Trophoblast cell (in vitro differentiated cells and primary cell): ENCODE results near the gene ERC1.

Experiments
- DNase-seq, 2 donors: peaks; one replicate each; pipeline ENCODE4 v3.0.0-alpha.2; 2016
- H2AFZ ChIP-seq: 2 replicates; pipeline ENCODE4 v1.6.1; 2013; ENCODE audit warnings: low read length, moderate library complexity, mild to moderate bottlenecking; ENCODE audit not compliant: insufficient read depth, poor library complexity
- H2AK5ac ChIP-seq: 2 replicates; pipeline ENCODE4 v1.6.1; 2013; ENCODE audit warnings: mild to moderate bottlenecking, low read length
- H2BK120ac ChIP-seq: 2 replicates; pipeline ENCODE4 v1.6.1; 2013; ENCODE audit warnings: low read length, mild to moderate bottlenecking, moderate library complexity; ENCODE audit not compliant: insufficient read depth, poor library complexity
- H2BK12ac ChIP-seq: 2 replicates; pipeline ENCODE4 v1.6.1; 2013; ENCODE audit warnings: mild to moderate bottlenecking, low read length, moderate library complexity
- H2BK5ac ChIP-seq: 2 replicates; pipeline ENCODE4 v1.6.1; 2013; ENCODE audit warnings: low read length, low read depth, moderate library complexity, mild to moderate bottlenecking; ENCODE audit not compliant: poor library complexity
- H3K14ac ChIP-seq: 2 replicates; pipeline ENCODE4 v1.6.1; 2013; ENCODE audit warnings: mild to moderate bottlenecking, low read length
- H3K18ac ChIP-seq: 2 replicates; pipeline ENCODE4 v1.6.1; 2013; ENCODE audit warnings: mild to moderate bottlenecking, low read length
- H3K23ac ChIP-seq: 2 replicates; pipeline ENCODE4 v1.6.1; 2013; ENCODE audit warnings: low read length
- H3K27ac ChIP-seq: 2 replicates; pipeline ENCODE4 v1.5.1; 2013; ENCODE audit warnings: low read depth, mild to moderate bottlenecking, inconsistent platforms, low read length, moderate library complexity
- H3K27me3 ChIP-seq: 2 replicates; pipeline ENCODE4 v1.6.1; 2013; ENCODE audit warnings: inconsistent platforms, mild to moderate bottlenecking, low read length, moderate library complexity; ENCODE audit not compliant: insufficient read depth
- H3K36me3 ChIP-seq, 2 experiments: 1 replicate in 1 of 2; 2 replicates in 1 of 2; pipeline ENCODE4 v1.6.1; 2013; ENCODE audit warnings: low read length in 2 of 2, mild to moderate bottlenecking in 2 of 2, moderate library complexity in 1 of 2; ENCODE audit not compliant: insufficient read depth in 2 of 2, control insufficient read depth in 1 of 2
- H3K4ac ChIP-seq: 2 replicates; pipeline ENCODE4 v1.6.1; 2013; ENCODE audit warnings: low read depth, mild to moderate bottlenecking, low read length, moderate library complexity
- H3K4me1 ChIP-seq, 2 experiments: 1 replicate in 1 of 2; 2 replicates in 1 of 2; pipeline ENCODE4 v1.6.1; 2013; ENCODE audit warnings: low read length in 2 of 2, mild to moderate bottlenecking in 2 of 2, moderate library complexity in 1 of 2; ENCODE audit not compliant: insufficient read depth in 2 of 2, control insufficient read depth in 1 of 2
- H3K4me2 ChIP-seq: 2 replicates; pipeline ENCODE4 v1.6.1; 2013; ENCODE audit warnings: inconsistent platforms, mild to moderate bottlenecking, low read length, moderate library complexity
- H3K4me3 ChIP-seq: 2 replicates; pipeline ENCODE4 v1.5.1; 2013; ENCODE audit warnings: mild to moderate bottlenecking, low read depth, low read length, inconsistent platforms
- H3K79me1 ChIP-seq: one replicate; pipeline ENCODE4 v1.6.1; 2013; ENCODE audit warnings: low read length
- H3K79me2 ChIP-seq: 2 replicates; pipeline ENCODE4 v1.6.1; 2013; ENCODE audit warnings: low read length, mild to moderate bottlenecking; ENCODE audit not compliant: control insufficient read depth, insufficient read depth, poor library complexity
- H3K9ac ChIP-seq: 2 replicates; pipeline ENCODE4 v1.6.1; 2013; ENCODE audit warnings: mild to moderate bottlenecking, low read length
- H3K9me3 ChIP-seq: 2 replicates; pipeline ENCODE4 v1.6.1; 2013; ENCODE audit warnings: low read depth, mild to moderate bottlenecking, control low read depth, inconsistent platforms, low read length; ENCODE audit not compliant: insufficient read depth
- H4K12ac ChIP-seq: 2 replicates; pipeline ENCODE4 v1.6.1; 2013; ENCODE audit warnings: low read depth, mild to moderate bottlenecking, low read length, moderate library complexity
- H4K8ac ChIP-seq: 2 replicates; pipeline ENCODE4 v1.6.1; 2013; ENCODE audit warnings: low read depth, mild to moderate bottlenecking, low read length, moderate library complexity
- H4K91ac ChIP-seq: one replicate; pipeline ENCODE4 v1.6.1; 2013; ENCODE audit warnings: low read depth, mild to moderate bottlenecking, low read length, moderate library complexity
- WGBS: extraction: QIAGEN DNeasy Blood & Tissue Kit; methylation state at CpG from one replicate; pipeline ENCODE4 v1.1.7; 2013; ENCODE audit warnings: missing lambda C conversion rate; ENCODE audit not compliant: insufficient read length, insufficient coverage; ENCODE audit errors: extremely low coverage; 5-methylcytosine and 5-hydroxymethylcytosine counted together

Gene ERC1

DNA sequence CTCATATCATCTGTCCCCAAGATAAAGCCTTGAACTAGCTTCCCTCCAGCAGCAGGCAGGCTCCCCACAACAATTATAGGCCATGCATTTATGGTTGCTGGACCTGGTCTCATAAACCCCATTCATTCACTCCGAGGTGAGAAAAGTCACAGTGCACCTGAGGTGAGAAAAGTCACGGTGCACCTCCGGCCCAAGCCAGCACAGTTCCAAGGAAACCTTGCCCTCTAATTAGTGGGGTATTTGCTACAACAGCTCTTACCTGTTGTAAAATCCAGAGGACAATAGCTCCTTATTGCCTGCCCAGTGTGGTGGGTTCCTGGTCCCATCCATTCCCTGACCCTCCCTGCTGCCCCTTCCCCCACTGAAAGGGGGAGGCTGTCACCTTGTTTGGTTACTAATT, 537.8 kb downstream of the ERC1 start:
- Histone ChIP-seq H2AK5ac (no peak overlapping the region), H2BK5ac (no peak overlapping the region), H4K8ac (no peak overlapping the region), H4K91ac (no peak overlapping the region), H3K9me3 (peaks cover 8% of the 10 kb centered on the region), H3K36me3 (no peaks in the 10 kb centered on the region), H3K23ac (no peak overlapping the region), H2BK120ac (no peak overlapping the region), H3K27me3 (peaks cover 50% of the 10 kb centered on the region), H3K27ac (no peak overlapping the region), H3K14ac (no peak overlapping the region), H3K9ac (no peak overlapping the region), H3K79me2 (no peaks in the 10 kb centered on the region), H2BK12ac (no peak overlapping the region), H3K4me1 (peaks cover 0 to 5% of the 10 kb centered on the region in 2 experiments), H2AFZ (no peak overlapping the region), H3K4ac (no peak overlapping the region), H3K4me2 (no peak overlapping the region), H4K12ac (no peak overlapping the region), H3K79me1 (no peaks in the 10 kb centered on the region), H3K18ac (no peak overlapping the region), H3K4me3 (no peak overlapping the region)
- no peak for DNase-seq
- no CpG with 5 or more reads among the region's 3 CpGs for WGBS

DNA sequence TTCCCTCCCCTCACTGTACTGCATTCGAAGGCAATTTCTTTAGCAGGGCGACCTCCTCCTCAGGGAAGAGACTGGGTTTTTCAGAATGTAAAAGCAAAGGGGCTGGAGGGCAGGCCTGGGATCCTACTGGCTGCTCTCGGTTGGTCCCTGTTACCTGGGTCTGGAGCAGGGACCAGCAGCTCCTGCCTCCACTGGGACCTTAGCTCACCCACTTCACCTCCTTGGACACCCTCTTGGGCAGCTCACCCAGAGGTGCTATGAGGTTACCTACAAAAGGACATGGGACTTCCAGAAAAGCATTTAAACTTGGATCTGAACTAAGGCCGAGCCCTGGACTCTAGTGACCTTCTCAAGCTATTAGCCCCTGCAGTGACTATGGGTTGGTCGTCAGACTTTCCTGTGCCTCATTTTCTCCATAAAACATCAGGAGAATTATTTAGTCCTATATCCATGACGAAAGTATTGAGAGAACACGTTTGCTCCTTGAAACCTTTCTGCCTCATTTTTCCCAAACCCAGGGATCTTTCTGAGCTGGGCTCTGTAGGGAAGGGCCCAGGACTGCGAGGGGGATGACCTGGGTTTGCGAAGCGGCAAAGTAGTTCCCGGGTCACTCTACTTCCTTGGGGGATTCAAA, 538.3 kb downstream of the ERC1 start:
- peaks cover 8% of the 10 kb centered on the region for H3K9me3 ChIP-seq
- H3K79me2 ChIP-seq, result no peaks in the 10 kb centered on the region
- H3K18ac ChIP-seq, result no peak overlapping the region
- peaks cover 0 to 4% of the 10 kb centered on the region in 2 experiments for H3K4me1 ChIP-seq
- H2BK120ac ChIP-seq, result no peak overlapping the region
- H3K23ac ChIP-seq, result no peak overlapping the region
- no peak overlapping the region for H3K14ac ChIP-seq
- H3K27ac ChIP-seq, result no peak overlapping the region
- H3K9ac ChIP-seq, result no peak overlapping the region
- no peak overlapping the region for H2AFZ ChIP-seq
- H2AK5ac ChIP-seq, result no peak overlapping the region
- H4K12ac ChIP-seq, result no peak overlapping the region
- no peaks in the 10 kb centered on the region for H3K36me3 ChIP-seq
- no peaks in the 10 kb centered on the region for H3K79me1 ChIP-seq
- H3K27me3 ChIP-seq, result peaks cover 51% of the 10 kb centered on the region
- no peak overlapping the region for H2BK5ac ChIP-seq
- H4K8ac ChIP-seq, result no peak overlapping the region
- no peak overlapping the region for H3K4ac ChIP-seq
- H2BK12ac ChIP-seq, result no peak overlapping the region
- no CpG with 5 or more reads among the region's 11 CpGs for WGBS
- peak overlapping the region; percentile 79 for H3K4me2 ChIP-seq
- DNase-seq, result no peak
- no peak overlapping the region for H3K4me3 ChIP-seq
- H4K91ac ChIP-seq, result no peak overlapping the region

DNA sequence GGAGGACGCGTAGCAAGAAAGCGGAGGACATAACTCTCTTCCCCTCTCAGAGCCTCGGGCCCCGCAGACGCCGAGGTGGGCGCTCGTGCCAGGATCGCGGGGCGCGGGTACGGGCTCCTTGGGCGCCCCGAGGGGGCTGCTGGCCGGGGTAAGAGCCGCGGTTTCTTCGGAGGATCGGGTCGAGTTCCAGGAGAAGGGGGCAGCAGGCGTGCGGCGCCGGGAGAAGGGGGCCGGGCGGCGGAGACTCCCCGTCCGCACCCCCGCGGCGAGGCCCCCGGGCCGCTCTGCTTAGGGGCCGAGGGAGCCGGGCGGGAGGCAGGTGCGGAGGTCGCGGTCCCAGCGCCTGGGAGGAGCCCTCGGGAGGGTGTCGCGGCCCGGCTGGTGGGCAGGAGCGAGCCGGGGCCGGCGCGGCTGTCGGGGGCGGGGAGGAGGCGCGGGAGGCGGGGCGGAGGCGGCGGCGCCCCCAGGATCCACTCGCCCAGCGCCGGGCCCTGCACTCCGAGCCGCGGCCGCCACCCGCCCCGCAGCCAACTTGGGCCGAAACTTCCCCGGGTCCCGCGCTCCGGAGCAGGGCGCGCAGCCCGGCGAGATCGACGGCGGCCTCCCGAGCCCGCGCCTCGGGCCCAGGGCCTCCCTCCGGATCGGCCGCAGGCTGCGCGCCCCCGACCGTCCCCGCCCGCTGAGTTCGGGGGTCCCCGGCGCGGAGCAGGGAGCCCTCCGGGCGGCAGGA, 539.0 kb downstream of the ERC1 start:
- Histone ChIP-seq H2BK12ac (no peak overlapping the region), H4K8ac (no peak overlapping the region), H3K4me3 (peak overlapping the region; percentile 64), H2AFZ (no peak overlapping the region), H3K23ac (no peak overlapping the region), H3K4me2 (peak overlapping the region; percentile 79), H3K14ac (no peak overlapping the region), H3K79me2 (no peaks in the 10 kb centered on the region), H3K4me1 (peaks cover 0 to 4% of the 10 kb centered on the region in 2 experiments), H3K36me3 (no peaks in the 10 kb centered on the region), H3K18ac (no peak overlapping the region), H2BK5ac (no peak overlapping the region), H3K4ac (no peak overlapping the region), H3K79me1 (no peaks in the 10 kb centered on the region), H2BK120ac (no peak overlapping the region), H3K27me3 (peaks cover 51% of the 10 kb centered on the region), H4K12ac (no peak overlapping the region), H3K9ac (no peak overlapping the region), H4K91ac (no peak overlapping the region), H3K27ac (no peak overlapping the region), H3K9me3 (peaks cover 8% of the 10 kb centered on the region), H2AK5ac (no peak overlapping the region)
- no peak for DNase-seq
- no CpG with 5 or more reads among the region's 101 CpGs for WGBS

DNA sequence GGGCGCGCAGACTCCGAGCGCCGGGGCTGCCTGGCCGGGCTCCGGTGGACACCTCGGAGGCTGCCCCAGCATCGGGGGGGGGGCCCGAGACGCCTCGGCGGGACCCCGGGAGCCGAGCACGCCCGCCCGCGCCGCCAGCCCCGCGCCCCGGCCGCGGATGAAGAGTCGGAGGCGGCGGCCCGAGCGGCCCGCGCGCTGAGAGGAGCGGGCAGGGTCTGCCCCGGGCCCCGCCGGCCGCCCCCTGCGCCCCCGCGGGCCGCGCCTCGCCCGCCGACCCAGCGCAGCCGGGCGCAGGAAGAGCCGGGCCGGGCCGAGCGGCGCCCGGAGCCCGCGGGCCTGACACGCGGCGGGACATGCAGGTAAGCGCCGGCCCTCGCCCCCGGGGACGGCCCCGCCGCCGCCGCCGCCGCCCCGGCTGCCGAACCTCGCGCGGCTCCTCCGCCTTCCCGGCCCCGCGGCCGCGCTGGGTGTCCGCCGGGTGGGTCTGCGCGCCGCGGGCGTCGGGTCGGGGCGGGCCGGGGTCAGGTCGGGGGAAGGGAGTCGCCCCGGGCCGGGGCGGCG, 539.6 kb downstream of the ERC1 start:
- H3K23ac ChIP-seq, result no peak overlapping the region
- no peaks in the 10 kb centered on the region for H3K79me1 ChIP-seq
- H3K9me3 ChIP-seq, result peaks cover 8% of the 10 kb centered on the region
- no peaks in the 10 kb centered on the region for H3K36me3 ChIP-seq
- peak in 1 of 2 donors; percentile 24 for DNase-seq
- H3K18ac ChIP-seq, result no peak overlapping the region
- H2BK12ac ChIP-seq, result no peak overlapping the region
- H2BK120ac ChIP-seq, result no peak overlapping the region
- no peaks in the 10 kb centered on the region for H3K79me2 ChIP-seq
- no peak overlapping the region for H4K12ac ChIP-seq
- H3K27me3 ChIP-seq, result peaks cover 51% of the 10 kb centered on the region
- no peak overlapping the region for H3K14ac ChIP-seq
- peaks cover 0 to 4% of the 10 kb centered on the region in 2 experiments for H3K4me1 ChIP-seq
- H3K9ac ChIP-seq, result no peak overlapping the region
- H3K27ac ChIP-seq, result no peak overlapping the region
- no CpG with 5 or more reads among the region's 99 CpGs for WGBS
- H2BK5ac ChIP-seq, result no peak overlapping the region
- no peak overlapping the region for H4K8ac ChIP-seq
- no peak overlapping the region for H2AK5ac ChIP-seq
- no peak overlapping the region for H2AFZ ChIP-seq
- H3K4me3 ChIP-seq, result peak overlapping the region; percentile 64
- H3K4ac ChIP-seq, result no peak overlapping the region
- H3K4me2 ChIP-seq, result peak overlapping the region; percentile 79
- no peak overlapping the region for H4K91ac ChIP-seq
